ENCODE results near the gene WWC1.

WWC1 gene

GRCh38 chr5:168443950-168444700 is 152.7 kb downstream of the WWC1 start:
- no peak for DNase-seq (ENCODE audit: low read depth)
- TF ChIP-seq, protein P1, sequence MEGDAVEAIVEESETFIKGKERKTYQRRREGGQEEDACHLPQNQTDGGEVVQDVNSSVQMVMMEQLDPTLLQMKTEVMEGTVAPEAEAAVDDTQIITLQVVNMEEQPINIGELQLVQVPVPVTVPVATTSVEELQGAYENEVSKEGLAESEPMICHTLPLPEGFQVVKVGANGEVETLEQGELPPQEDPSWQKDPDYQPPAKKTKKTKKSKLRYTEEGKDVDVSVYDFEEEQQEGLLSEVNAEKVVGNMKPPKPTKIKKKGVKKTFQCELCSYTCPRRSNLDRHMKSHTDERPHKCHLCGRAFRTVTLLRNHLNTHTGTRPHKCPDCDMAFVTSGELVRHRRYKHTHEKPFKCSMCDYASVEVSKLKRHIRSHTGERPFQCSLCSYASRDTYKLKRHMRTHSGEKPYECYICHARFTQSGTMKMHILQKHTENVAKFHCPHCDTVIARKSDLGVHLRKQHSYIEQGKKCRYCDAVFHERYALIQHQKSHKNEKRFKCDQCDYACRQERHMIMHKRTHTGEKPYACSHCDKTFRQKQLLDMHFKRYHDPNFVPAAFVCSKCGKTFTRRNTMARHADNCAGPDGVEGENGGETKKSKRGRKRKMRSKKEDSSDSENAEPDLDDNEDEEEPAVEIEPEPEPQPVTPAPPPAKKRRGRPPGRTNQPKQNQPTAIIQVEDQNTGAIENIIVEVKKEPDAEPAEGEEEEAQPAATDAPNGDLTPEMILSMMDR (IDR thresholded peaks at IDR 0.05; ENCODE audit: low read depth, low read length), result no peak
- TF ChIP-seq MYC (IDR thresholded peaks at IDR 0.05; ENCODE audit: low read depth, low read length) (no peak), POLR2A (IDR thresholded peaks at IDR 0.05; ENCODE audit: extremely low read depth, insufficient read length) (no peak), MAX (IDR thresholded peaks at IDR 0.05; ENCODE audit: low read depth, low read length) (no peak)
- H3K4me3 ChIP-seq (ENCODE audit: low read depth, low read length), result no peak overlapping the region

- no peak overlapping the region for H3K4me3 ChIP-seq (ENCODE audit: low read depth, low read length)
- DNase-seq (ENCODE audit: low read depth), result no peak
- TF ChIP-seq, protein P1 (IDR thresholded peaks at IDR 0.05; ENCODE audit: low read depth, low read length), result no peak
- no peak for TF ChIP-seq POLR2A (IDR thresholded peaks at IDR 0.05; ENCODE audit: extremely low read depth, insufficient read length)
- TF ChIP-seq MAX (IDR thresholded peaks at IDR 0.05; ENCODE audit: low read depth, low read length), result no peak
- TF ChIP-seq MYC (IDR thresholded peaks at IDR 0.05; ENCODE audit: low read depth, low read length), result no peak
Observed at GRCh38 chr5:168446983-168447619, 155.7 kb downstream of the WWC1 start.

- no peak overlapping the region for H3K4me3 ChIP-seq (ENCODE audit: low read depth, low read length)
- DNase-seq (ENCODE audit: low read depth), result no peak
- TF ChIP-seq MAX (IDR thresholded peaks at IDR 0.05; ENCODE audit: low read depth, low read length) (no peak), MYC (IDR thresholded peaks at IDR 0.05; ENCODE audit: low read depth, low read length) (no peak), POLR2A (IDR thresholded peaks at IDR 0.05; ENCODE audit: extremely low read depth, insufficient read length) (no peak)
- TF ChIP-seq, protein P1 (IDR thresholded peaks at IDR 0.05; ENCODE audit: low read depth, low read length), result no peak
Observed at GRCh38 chr5:168447808-168448207, 156.4 kb downstream of the WWC1 start.

GRCh38 chr5:168449166-168449565 is 157.7 kb downstream of the WWC1 start:
- H3K4me3 ChIP-seq (ENCODE audit: low read depth, low read length), result no peak overlapping the region
- DNase-seq (ENCODE audit: low read depth), result no peak
- TF ChIP-seq MYC (IDR thresholded peaks at IDR 0.05; ENCODE audit: low read depth, low read length) (no peak), POLR2A (IDR thresholded peaks at IDR 0.05; ENCODE audit: extremely low read depth, insufficient read length) (no peak), MAX (IDR thresholded peaks at IDR 0.05; ENCODE audit: low read depth, low read length) (no peak)
- TF ChIP-seq, protein P1 (IDR thresholded peaks at IDR 0.05; ENCODE audit: low read depth, low read length), result no peak

GRCh38 chr5:168451565-168451964 is 160.1 kb downstream of the WWC1 start:
- no peak overlapping the region for H3K4me3 ChIP-seq (ENCODE audit: low read depth, low read length)
- TF ChIP-seq MAX (IDR thresholded peaks at IDR 0.05; ENCODE audit: low read depth, low read length) (no peak), POLR2A (IDR thresholded peaks at IDR 0.05; ENCODE audit: extremely low read depth, insufficient read length) (no peak), MYC (IDR thresholded peaks at IDR 0.05; ENCODE audit: low read depth, low read length) (no peak)
- TF ChIP-seq, protein P1 (IDR thresholded peaks at IDR 0.05; ENCODE audit: low read depth, low read length), result no peak
- no peak for DNase-seq (ENCODE audit: low read depth)
